K562 (cell line): Measurements from ENCODE around the gene INVS. TPM values are rescaled to one million over a fixed set of nuclear protein-coding genes. Genes with fewer than 3 reads are reported as not detected.

Experiments
- ATAC-seq: fragments of 200-7000 bp; cut with Tn5 transposase; 3 replicates; pipeline ENCODE4 v1.9.1; 2020; ENCODE audit warnings: moderate library complexity
- BruUV-seq: library from RNA; stranded (reverse); fragments of 400-500 nt; replicated peaks from 2 replicates; lab custom pipeline; 2021; lab: Mats Ljungman, UMichigan
- CTCF ChIA-PET: fragments of 300-600 bp; formaldehyde crosslinking; extraction: SDS; loops from one replicate; lab custom pipeline; 2021; ENCODE audit warnings: low intra/inter-chr PET ratio; lab: Yijun Ruan, JAX
- POLR2A ChIA-PET: fragments of 300-600, 350-650 bp; sonication (Branson Sonifier 250); formaldehyde crosslinking; extraction: SDS; loops from one replicate; lab custom pipeline; 2021; ENCODE audit warnings: antibody characterized with exemption, inconsistent platforms; lab: Yijun Ruan, JAX
- DNase-seq, 4 experiments: peaks; one replicate each; pipeline versions ENCODE4 v3.0.0 to v3.0.0-alpha.2; 2011 to 2018; ENCODE audit warnings: low spot score in 3 of 4, mixed read lengths in 3 of 4; ENCODE audit errors: extremely low read depth in 1 of 4
- FAIRE-seq: peaks from 2 replicates; lab custom pipeline; 2011; peaks lifted over from hg19 to GRCh38; lab: Jason Lieb, UNC
- H2AFZ ChIP-seq: 2 replicates; pipeline ENCODE4 v1.6.0; 2011; ENCODE audit warnings: low read depth, low read length, control low read depth, inconsistent platforms
- H3K27ac ChIP-seq: fragments of 200-600 bp; 3 replicates; pipeline ENCODE4 v1.8.0; 2011; ENCODE audit warnings: low read depth, mild to moderate bottlenecking, control low read depth, inconsistent platforms, low read length, moderate library complexity, mixed read lengths; ENCODE audit errors: extremely low read depth
- H3K27me3 ChIP-seq, 2 experiments: fragments of 300-600 bp in 1 of 2; 2 replicates in 1 of 2; 3 replicates in 1 of 2; pipeline versions ENCODE4 v1.6.0 to v1.8.0; 2011; ENCODE audit warnings: inconsistent platforms in 2 of 2, low read length in 2 of 2, mild to moderate bottlenecking in 1 of 2, mixed read lengths in 1 of 2, moderate library complexity in 1 of 2; ENCODE audit not compliant: control insufficient read depth in 2 of 2, insufficient read depth in 2 of 2
- H3K36me3 ChIP-seq: fragments of 300-600 bp; 3 replicates; pipeline ENCODE4 v1.8.0; 2011; ENCODE audit warnings: mild to moderate bottlenecking, low read length, inconsistent platforms; ENCODE audit not compliant: control insufficient read depth, insufficient read depth
- H3K4me1 ChIP-seq, 2 experiments: fragments of 200-600 bp in 1 of 2; replicated peaks in 1 of 2; 2 replicates in 1 of 2; 3 replicates in 1 of 2; pipeline versions ENCODE4 v1.5.1 to v1.8.0; 2011; ENCODE audit warnings: inconsistent platforms in 2 of 2, low read length in 2 of 2, mild to moderate bottlenecking in 1 of 2, mixed read lengths in 1 of 2, moderate library complexity in 1 of 2; ENCODE audit not compliant: control insufficient read depth in 2 of 2, insufficient read depth in 2 of 2
- H3K4me2 ChIP-seq: 2 replicates; pipeline ENCODE4 v1.6.1; 2011; ENCODE audit warnings: low read length, control low read depth, inconsistent platforms, mixed read lengths; ENCODE audit not compliant: insufficient read depth
- H3K4me3 ChIP-seq: fragments of 200-600 bp; sonication (generic), shearing (Covaris generic); 2 replicates; pipeline ENCODE4 v1.5.1; 2016; ENCODE audit warnings: control low read depth, inconsistent platforms
- H3K79me2 ChIP-seq: fragments of 200-600 bp; 3 replicates; pipeline ENCODE4 v1.8.0; 2011; ENCODE audit warnings: low read length, inconsistent platforms; ENCODE audit not compliant: control insufficient read depth, insufficient read depth
- H3K9ac ChIP-seq, 2 experiments: 2 replicates each; pipeline versions ENCODE4 v1.6.0 to v1.6.1; 2011; ENCODE audit warnings: low read depth in 2 of 2, low read length in 2 of 2, control low read depth in 1 of 2, inconsistent platforms in 1 of 2, mild to moderate bottlenecking in 1 of 2, mixed read lengths in 1 of 2; ENCODE audit not compliant: insufficient read depth in 1 of 2
- H3K9me1 ChIP-seq: one replicate; pipeline ENCODE4 v1.6.0; 2011; ENCODE audit warnings: inconsistent platforms, mild to moderate bottlenecking, low read length, moderate library complexity; ENCODE audit not compliant: control insufficient read depth, insufficient read depth
- H3K9me3 ChIP-seq: replicated peaks from 2 replicates; pipeline ENCODE4 v1.5.1; 2011; ENCODE audit warnings: low read depth, low read length, inconsistent platforms; ENCODE audit not compliant: control insufficient read depth, insufficient read depth
- H4K20me1 ChIP-seq: replicated peaks from 2 replicates; pipeline ENCODE4 v1.6.1; 2011; ENCODE audit warnings: low read length, inconsistent platforms, mixed read lengths; ENCODE audit not compliant: control insufficient read depth, insufficient read depth
- CHD4 ChIP-seq: fragments of 200-600 bp; sonication (generic); IDR thresholded peaks from 3 replicates; pipeline ENCODE4 v1.6.1; 2012; ENCODE audit warnings: low read depth, mild to moderate bottlenecking, mixed read lengths, low read length, inconsistent platforms; ENCODE audit not compliant: insufficient read depth, insufficient replicate concordance, poor library complexity, severe bottlenecking
- ESRRA ChIP-seq: fragments of 450-650 bp; IDR thresholded peaks from 2 replicates; pipeline ENCODE4 v1.6.1; 2014; ENCODE audit warnings: low read depth, mild to moderate bottlenecking, moderate library complexity, borderline replicate concordance
- HDAC8 ChIP-seq: fragments of 450-650 bp; IDR thresholded peaks from 2 replicates; pipeline ENCODE4 v1.6.1; 2016; ENCODE audit warnings: mild to moderate bottlenecking, missing genetic modification characterization, moderate library complexity, missing compliant biosample characterization
- MAFF ChIP-seq: IDR thresholded peaks from 2 replicates; pipeline ENCODE4 v1.6.1; 2012; ENCODE audit warnings: low read length, improper control_type of control experiment
- MIER1 ChIP-seq: fragments of 450-650 bp; IDR thresholded peaks from 2 replicates; pipeline ENCODE4 v1.6.1; 2016; ENCODE audit warnings: antibody characterized with exemption, mild to moderate bottlenecking, low read depth
- NRF1 ChIP-seq, 2 experiments: fragments of 450-650 bp; IDR thresholded peaks in 1 of 2; conservative IDR thresholded peaks in 1 of 2; 2 replicates each; pipeline ENCODE4 v1.6.1; 2014; ENCODE audit warnings: mild to moderate bottlenecking in 2 of 2
- RBFOX2 ChIP-seq: fragments of 200-400 bp; formaldehyde crosslinking; IDR thresholded peaks from 2 replicates; pipeline ENCODE4 v1.6.1; 2017; ENCODE audit warnings: low read depth, mild to moderate bottlenecking, low read length, moderate library complexity
- SMARCB1 ChIP-seq: IDR thresholded peaks from 2 replicates; pipeline ENCODE4 v1.6.1; 2011; ENCODE audit warnings: improper control_type of control experiment, low read depth; ENCODE audit not compliant: insufficient read length
- WGBS: fragments of 100-300 bp; shearing (Covaris generic); methylation state at CpG from one replicate; pipeline ENCODE4 v1.1.6; 2016; ENCODE audit warnings: low coverage, mixed read lengths; ENCODE audit not compliant: insufficient coverage; ENCODE audit errors: missing lambda C conversion rate; 5-methylcytosine and 5-hydroxymethylcytosine counted together
- in situ Hi-C: fragments of 300-500 bp; cut with MboI; formaldehyde crosslinking; loops from 4 replicates; pipeline ENCODE4 v1.15.0; 2018; ENCODE audit warnings: inconsistent platforms, mixed read lengths
- intact Hi-C: fragments of 100-400 bp; cut with micrococcal nuclease; formaldehyde crosslinking; loops from 2 replicates; pipeline ENCODE4 v1.14.2; 2022
- polyA plus RNA-seq, 8 experiments: library from polyadenylated mRNA; depleted of rRNA in 4 of 8; stranded (reverse) in 5 of 8; unstranded in 3 of 8; fragments of >200 nt; fragmentation: Nextera tagmentation in 2 of 8; fragmentation: Illumina TruSeq in 1 of 8; extraction: Ambion mirVana in 2 of 8; extraction: Trizol in 1 of 8; gene quantifications; 2 replicates each; pipeline versions ENCODE4 v1.2.1 to v1.2.3, GENCODE V29; 2011 to 2014; ENCODE audit warnings: inconsistent platforms in 1 of 8, missing spikeins in 1 of 8
- total RNA-seq, 7 experiments: library from RNA; depleted of rRNA in 6 of 7; stranded (reverse); fragments of >200 nt in 6 of 7; fragmentation: Illumina TruSeq in 2 of 7; extraction: Trizol in 2 of 7; gene quantifications; 2 replicates each; pipeline versions ENCODE4 v1.2.1 to v1.2.3, GENCODE V29; 2011 to 2021; ENCODE audit warnings: low replicate concordance in 1 of 7
- TF ChIP-seq, protein P1 (sequence below): sonication (generic); formaldehyde crosslinking; IDR thresholded peaks from 2 replicates; pipeline ENCODE4 v1.8.0; 2023; ENCODE audit warnings: mild to moderate bottlenecking, missing genetic modification reagents

INVS gene
- total and polyA plus RNA-seq, 9 of the 15 experiments (the other 6 are each of a cell fraction or from before 2014, with no cell fraction given) = 0.77 to 18.5 (median 10.0) TPM

- intact Hi-C loops (no loop called here), in situ Hi-C loops (no loop called here)
- no peaks in the 10 kb centered on the region; the same call in 1 of the 2 replicates for H4K20me1 ChIP-seq
- no peak overlapping the region for H3K4me2 ChIP-seq
- H3K4me3 ChIP-seq = no peak overlapping the region
- no peak overlapping the region for H3K9ac ChIP-seq
- ChIA-PET CTCF (no interaction called here), POLR2A (no interaction called here)
- no peak for FAIRE-seq
- TF ChIP-seq, protein P1, sequence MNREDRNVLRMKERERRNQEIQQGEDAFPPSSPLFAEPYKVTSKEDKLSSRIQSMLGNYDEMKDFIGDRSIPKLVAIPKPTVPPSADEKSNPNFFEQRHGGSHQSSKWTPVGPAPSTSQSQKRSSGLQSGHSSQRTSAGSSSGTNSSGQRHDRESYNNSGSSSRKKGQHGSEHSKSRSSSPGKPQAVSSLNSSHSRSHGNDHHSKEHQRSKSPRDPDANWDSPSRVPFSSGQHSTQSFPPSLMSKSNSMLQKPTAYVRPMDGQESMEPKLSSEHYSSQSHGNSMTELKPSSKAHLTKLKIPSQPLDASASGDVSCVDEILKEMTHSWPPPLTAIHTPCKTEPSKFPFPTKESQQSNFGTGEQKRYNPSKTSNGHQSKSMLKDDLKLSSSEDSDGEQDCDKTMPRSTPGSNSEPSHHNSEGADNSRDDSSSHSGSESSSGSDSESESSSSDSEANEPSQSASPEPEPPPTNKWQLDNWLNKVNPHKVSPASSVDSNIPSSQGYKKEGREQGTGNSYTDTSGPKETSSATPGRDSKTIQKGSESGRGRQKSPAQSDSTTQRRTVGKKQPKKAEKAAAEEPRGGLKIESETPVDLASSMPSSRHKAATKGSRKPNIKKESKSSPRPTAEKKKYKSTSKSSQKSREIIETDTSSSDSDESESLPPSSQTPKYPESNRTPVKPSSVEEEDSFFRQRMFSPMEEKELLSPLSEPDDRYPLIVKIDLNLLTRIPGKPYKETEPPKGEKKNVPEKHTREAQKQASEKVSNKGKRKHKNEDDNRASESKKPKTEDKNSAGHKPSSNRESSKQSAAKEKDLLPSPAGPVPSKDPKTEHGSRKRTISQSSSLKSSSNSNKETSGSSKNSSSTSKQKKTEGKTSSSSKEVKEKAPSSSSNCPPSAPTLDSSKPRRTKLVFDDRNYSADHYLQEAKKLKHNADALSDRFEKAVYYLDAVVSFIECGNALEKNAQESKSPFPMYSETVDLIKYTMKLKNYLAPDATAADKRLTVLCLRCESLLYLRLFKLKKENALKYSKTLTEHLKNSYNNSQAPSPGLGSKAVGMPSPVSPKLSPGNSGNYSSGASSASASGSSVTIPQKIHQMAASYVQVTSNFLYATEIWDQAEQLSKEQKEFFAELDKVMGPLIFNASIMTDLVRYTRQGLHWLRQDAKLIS (CRISPR knock-in tag) = no peak
- TF ChIP-seq ESRRA = no peak
- no peak for TF ChIP-seq MAFF
- TF ChIP-seq SMARCB1 = no peak
- no peak for TF ChIP-seq HDAC8
- TF ChIP-seq CHD4 = no peak
- no peak for TF ChIP-seq RBFOX2
- no peak for TF ChIP-seq NRF1 (conservative IDR thresholded peaks at IDR 0.05 in 1 of 2, IDR thresholded peaks at IDR 0.05 in 1 of 2)
- no peak for TF ChIP-seq MIER1
- no TSS peak for BruUV-seq
- no peaks in the 10 kb centered on the region for H3K9me1 ChIP-seq
- no peaks in the 10 kb centered on the region for H3K27me3 ChIP-seq
- H3K36me3 ChIP-seq = peaks cover 75% of the 10 kb centered on the region
- no peak overlapping the region for H2AFZ ChIP-seq
- H3K9me3 ChIP-seq = no peaks in the 10 kb centered on the region
- H3K79me2 ChIP-seq = no peaks in the 10 kb centered on the region
- H3K4me1 ChIP-seq = no peaks in the 10 kb centered on the region
- WGBS = 85% methylated on average over 2 of the region's 2 CpGs
- DNase-seq = no peak
- no peak overlapping the region for H3K27ac ChIP-seq
- no peak for ATAC-seq
Measured at GRCh38 chr9:100295240-100295639, 196.2 kb downstream of the INVS start.
